Measurements from ENCODE around the gene TGFBR3.

TGFBR3 gene

GRCh38 chr1:91803847-91804545 lies 82.0 kb downstream of the TGFBR3 start:
- in situ Hi-C loops (cut with MboI; ENCODE audit: low sequenced_read_pairs), result no loop called here

- in situ Hi-C loops (cut with MboI; ENCODE audit: low sequenced_read_pairs), result no loop called here
Observed at GRCh38 chr1:91803123-91803522, 82.8 kb downstream of the TGFBR3 start.

- in situ Hi-C loops (cut with MboI; ENCODE audit: low sequenced_read_pairs), result no loop called here
Observed at GRCh38 chr1:91801496-91802115, 84.3 kb downstream of the TGFBR3 start.

- in situ Hi-C loops (cut with MboI; ENCODE audit: low sequenced_read_pairs), result no loop called here
Observed at GRCh38 chr1:91799863-91800262, 86.1 kb downstream of the TGFBR3 start.

- in situ Hi-C loops (cut with MboI; ENCODE audit: low sequenced_read_pairs), result no loop called here
Observed at GRCh38 chr1:91799159-91799558, 86.8 kb downstream of the TGFBR3 start.

- in situ Hi-C loops (cut with MboI; ENCODE audit: low sequenced_read_pairs), result no loop called here
Observed at GRCh38 chr1:91798740-91799139, 87.2 kb downstream of the TGFBR3 start.

- in situ Hi-C loops (cut with MboI; ENCODE audit: low sequenced_read_pairs), result no loop called here
Observed at GRCh38 chr1:91798241-91798648, 87.7 kb downstream of the TGFBR3 start.

- in situ Hi-C loops (cut with MboI; ENCODE audit: low sequenced_read_pairs), result no loop called here
Observed at GRCh38 chr1:91797164-91797563, 88.8 kb downstream of the TGFBR3 start.

GRCh38 chr1:91796390-91796654 lies 89.6 kb downstream of the TGFBR3 start:
- in situ Hi-C loops (cut with MboI; ENCODE audit: low sequenced_read_pairs), result no loop called here

GRCh38 chr1:91795591-91796389 lies 90.2 kb downstream of the TGFBR3 start:
- in situ Hi-C loops (cut with MboI; ENCODE audit: low sequenced_read_pairs), result no loop called here

GRCh38 chr1:91793877-91794276 lies 92.1 kb downstream of the TGFBR3 start:
- in situ Hi-C loops (cut with MboI; ENCODE audit: low sequenced_read_pairs), result no loop called here

- in situ Hi-C loops (cut with MboI; ENCODE audit: low sequenced_read_pairs), result no loop called here
Observed at GRCh38 chr1:91793189-91793588, 92.8 kb downstream of the TGFBR3 start.

GRCh38 chr1:91792489-91793071 lies 93.4 kb downstream of the TGFBR3 start:
- in situ Hi-C loops (cut with MboI; ENCODE audit: low sequenced_read_pairs), result no loop called here

GRCh38 chr1:91791691-91792488 lies 94.1 kb downstream of the TGFBR3 start:
- in situ Hi-C loops (cut with MboI; ENCODE audit: low sequenced_read_pairs), result no loop called here

- in situ Hi-C loops (cut with MboI; ENCODE audit: low sequenced_read_pairs), result no loop called here
Observed at GRCh38 chr1:91791103-91791502, 94.8 kb downstream of the TGFBR3 start.

GRCh38 chr1:91790392-91790791 lies 95.6 kb downstream of the TGFBR3 start:
- in situ Hi-C loops (cut with MboI; ENCODE audit: low sequenced_read_pairs), result no loop called here

- in situ Hi-C loops (cut with MboI; ENCODE audit: low sequenced_read_pairs), result no loop called here
Observed at GRCh38 chr1:91789273-91789997, 96.5 kb downstream of the TGFBR3 start.

- in situ Hi-C loops (cut with MboI; ENCODE audit: low sequenced_read_pairs), result no loop called here
Observed at GRCh38 chr1:91787919-91788318, 98.0 kb downstream of the TGFBR3 start.

GRCh38 chr1:91784616-91785015 lies 101.3 kb downstream of the TGFBR3 start:
- in situ Hi-C loops (cut with MboI; ENCODE audit: low sequenced_read_pairs), result no loop called here

GRCh38 chr1:91784191-91784590 lies 101.8 kb downstream of the TGFBR3 start:
- in situ Hi-C loops (cut with MboI; ENCODE audit: low sequenced_read_pairs), result no loop called here
